ENCODE data around the gene FITM1.

Gene FITM1

GRCh38 chr14:24117179-24117578, 13.3 kb upstream of the FITM1 start (continued):
- TF ChIP-seq ZNF114 (tag by site-specific recombination; IDR thresholded peaks at IDR 0.05) = no peak
- no peak for TF ChIP-seq ZNF37A (tag by site-specific recombination; IDR thresholded peaks at IDR 0.05)
- no peak for TF ChIP-seq PRDM6 (tag by site-specific recombination; IDR thresholded peaks at IDR 0.05)
- TF ChIP-seq TRIM28 (IDR thresholded peaks at IDR 0.05; ENCODE audit: borderline replicate concordance, low read length) = no peak
- TF ChIP-seq, protein P1, sequence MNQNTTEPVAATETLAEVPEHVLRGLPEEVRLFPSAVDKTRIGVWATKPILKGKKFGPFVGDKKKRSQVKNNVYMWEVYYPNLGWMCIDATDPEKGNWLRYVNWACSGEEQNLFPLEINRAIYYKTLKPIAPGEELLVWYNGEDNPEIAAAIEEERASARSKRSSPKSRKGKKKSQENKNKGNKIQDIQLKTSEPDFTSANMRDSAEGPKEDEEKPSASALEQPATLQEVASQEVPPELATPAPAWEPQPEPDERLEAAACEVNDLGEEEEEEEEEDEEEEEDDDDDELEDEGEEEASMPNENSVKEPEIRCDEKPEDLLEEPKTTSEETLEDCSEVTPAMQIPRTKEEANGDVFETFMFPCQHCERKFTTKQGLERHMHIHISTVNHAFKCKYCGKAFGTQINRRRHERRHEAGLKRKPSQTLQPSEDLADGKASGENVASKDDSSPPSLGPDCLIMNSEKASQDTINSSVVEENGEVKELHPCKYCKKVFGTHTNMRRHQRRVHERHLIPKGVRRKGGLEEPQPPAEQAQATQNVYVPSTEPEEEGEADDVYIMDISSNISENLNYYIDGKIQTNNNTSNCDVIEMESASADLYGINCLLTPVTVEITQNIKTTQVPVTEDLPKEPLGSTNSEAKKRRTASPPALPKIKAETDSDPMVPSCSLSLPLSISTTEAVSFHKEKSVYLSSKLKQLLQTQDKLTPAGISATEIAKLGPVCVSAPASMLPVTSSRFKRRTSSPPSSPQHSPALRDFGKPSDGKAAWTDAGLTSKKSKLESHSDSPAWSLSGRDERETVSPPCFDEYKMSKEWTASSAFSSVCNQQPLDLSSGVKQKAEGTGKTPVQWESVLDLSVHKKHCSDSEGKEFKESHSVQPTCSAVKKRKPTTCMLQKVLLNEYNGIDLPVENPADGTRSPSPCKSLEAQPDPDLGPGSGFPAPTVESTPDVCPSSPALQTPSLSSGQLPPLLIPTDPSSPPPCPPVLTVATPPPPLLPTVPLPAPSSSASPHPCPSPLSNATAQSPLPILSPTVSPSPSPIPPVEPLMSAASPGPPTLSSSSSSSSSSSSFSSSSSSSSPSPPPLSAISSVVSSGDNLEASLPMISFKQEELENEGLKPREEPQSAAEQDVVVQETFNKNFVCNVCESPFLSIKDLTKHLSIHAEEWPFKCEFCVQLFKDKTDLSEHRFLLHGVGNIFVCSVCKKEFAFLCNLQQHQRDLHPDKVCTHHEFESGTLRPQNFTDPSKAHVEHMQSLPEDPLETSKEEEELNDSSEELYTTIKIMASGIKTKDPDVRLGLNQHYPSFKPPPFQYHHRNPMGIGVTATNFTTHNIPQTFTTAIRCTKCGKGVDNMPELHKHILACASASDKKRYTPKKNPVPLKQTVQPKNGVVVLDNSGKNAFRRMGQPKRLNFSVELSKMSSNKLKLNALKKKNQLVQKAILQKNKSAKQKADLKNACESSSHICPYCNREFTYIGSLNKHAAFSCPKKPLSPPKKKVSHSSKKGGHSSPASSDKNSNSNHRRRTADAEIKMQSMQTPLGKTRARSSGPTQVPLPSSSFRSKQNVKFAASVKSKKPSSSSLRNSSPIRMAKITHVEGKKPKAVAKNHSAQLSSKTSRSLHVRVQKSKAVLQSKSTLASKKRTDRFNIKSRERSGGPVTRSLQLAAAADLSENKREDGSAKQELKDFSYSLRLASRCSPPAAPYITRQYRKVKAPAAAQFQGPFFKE (tag by site-specific recombination; IDR thresholded peaks at IDR 0.05; ENCODE audit: borderline replicate concordance) = no peak
- TF ChIP-seq ZNF777 (tag by site-specific recombination; IDR thresholded peaks at IDR 0.05; ENCODE audit: borderline replicate concordance) = no peak
- TF ChIP-seq GFI1B (tag by site-specific recombination; IDR thresholded peaks at IDR 0.05) = no peak

GRCh38 chr14:24119691-24120090, 10.8 kb upstream of the FITM1 start:
- no peak overlapping the region for H3K4me3 ChIP-seq (ENCODE audit: low read depth, low read length)
- no peaks in the 10 kb centered on the region for H3K9me3 ChIP-seq (ENCODE audit: control insufficient read depth, insufficient read depth, low read depth, low read length)
- no peaks in the 10 kb centered on the region for H3K4me1 ChIP-seq (ENCODE audit: control insufficient read depth, insufficient read depth, low read length)
- POLR2A ChIA-PET = interaction anchor here (8.3 kb wide), 1 partner anchor 19 kb away, joined by 163 read pairs; the partner anchor contains the start of genes EMC9 and PSME1
- peaks cover 10 to 70% of the 10 kb centered on the region in 2 experiments; a peak in 2 of 3 replicates for H3K36me3 ChIP-seq (ENCODE audit: control insufficient read depth in 2 of 2, insufficient read depth in 1 of 2, low read length in 2 of 2)
- H3K27ac ChIP-seq (ENCODE audit: extremely low read depth, low read depth, low read length) = no peak overlapping the region
- TF ChIP-seq ZNF391 (tag by site-specific recombination; IDR thresholded peaks at IDR 0.05; ENCODE audit: borderline replicate concordance, low read depth) (no peak), ZNF777 (tag by site-specific recombination; IDR thresholded peaks at IDR 0.05; ENCODE audit: borderline replicate concordance) (no peak), ZNF549 (tag by site-specific recombination; IDR thresholded peaks at IDR 0.05) (no peak), ZNF19 (tag by site-specific recombination; IDR thresholded peaks at IDR 0.05; ENCODE audit: low read depth) (no peak), ZNF2 (tag by site-specific recombination; IDR thresholded peaks at IDR 0.05) (no peak), ZBTB17 (tag by site-specific recombination; IDR thresholded peaks at IDR 0.05) (no peak), ZSCAN5A (tag by site-specific recombination; IDR thresholded peaks at IDR 0.05) (no peak), KLF17 (tag by site-specific recombination; IDR thresholded peaks at IDR 0.05) (no peak), ZNF175 (tag by site-specific recombination; IDR thresholded peaks at IDR 0.05) (no peak), ZNF658 (tag by site-specific recombination; IDR thresholded peaks at IDR 0.05) (no peak), ZNF366 (tag by site-specific recombination; conservative IDR thresholded peaks at IDR 0.05) (no peak)
- CTCF ChIA-PET = interaction anchor here (1.5 kb wide), 1 partner anchor 10 kb away, joined by 8 read pairs; no protein-coding TSS in a partner anchor

All from HEK293 (cell line).